GM19438 (cell line): ENCODE measurements around the gene POTEG.
"Not testable (repeated sequence)": the region's sequence is repeated elsewhere in the genome, so short reads cannot be mapped to it uniquely, and the experiment has no call there.

Experiments
- ATAC-seq: cut with Tn5 transposase; IDR thresholded peaks from one replicate; pipeline ENCODE4 v1.9.1; 2021; ENCODE audit warnings: low read depth; ENCODE audit not compliant: unreplicated experiment

The POTEG gene

DNA sequence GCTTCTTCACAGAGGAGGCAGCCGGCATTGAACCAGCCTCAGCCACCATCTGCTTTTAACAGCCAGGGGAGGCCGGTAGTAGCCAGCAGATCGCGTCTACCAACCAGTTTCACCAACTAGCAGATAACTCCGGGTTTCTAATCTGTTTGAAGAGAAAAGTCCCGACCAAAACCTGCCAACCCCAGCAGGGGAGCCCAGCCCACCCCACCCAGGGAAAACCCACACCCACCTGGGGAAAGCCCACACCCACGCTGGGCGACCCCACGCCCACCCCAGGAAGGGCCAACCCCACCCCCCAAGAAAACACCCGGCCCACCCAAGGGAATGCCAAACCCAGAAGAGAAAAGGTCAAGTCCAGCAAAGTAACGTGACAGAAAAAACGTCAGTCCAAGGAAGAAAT is at the start of gene POTEG:
Gene POTEG (minus strand): TSS at position 101 of the 400 bp plus-strand sequence. CDS start 52 bp downstream, at position 49.
- ATAC-seq: not testable (repeated sequence)

- ATAC-seq: not testable (repeated sequence)
Observed at GRCh38 chr14:19482093-19482492, 48.0 kb upstream of the POTEG start.

- not testable (repeated sequence) for ATAC-seq
Observed at GRCh38 chr14:19481421-19481820, 47.3 kb upstream of the POTEG start.

DNA sequence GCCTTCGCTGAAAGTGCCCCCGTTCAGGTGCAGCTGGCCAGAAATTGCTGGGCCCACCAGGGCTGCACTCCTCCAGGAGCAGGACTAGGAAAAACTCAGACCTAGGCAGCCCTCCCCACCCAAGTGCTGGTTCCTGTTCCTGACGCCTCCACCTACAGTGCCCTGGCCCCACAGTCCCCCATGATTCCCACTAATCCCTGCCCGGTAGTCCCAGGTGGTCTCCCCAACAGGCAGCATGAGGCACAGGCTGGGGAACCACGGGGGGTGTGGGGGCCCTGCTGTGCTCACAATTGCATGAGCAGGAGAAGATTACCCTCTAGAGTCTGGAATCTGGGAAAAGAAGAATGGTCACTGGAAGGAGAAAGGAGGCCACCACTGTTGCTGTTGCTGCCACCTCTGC is 46.4 kb upstream of the POTEG start:
- ATAC-seq: not testable (repeated sequence)

GRCh38 chr14:19445761-19446160 is 11.6 kb upstream of the POTEG start:
- not testable (repeated sequence) for ATAC-seq

- not testable (repeated sequence) for ATAC-seq
Observed at GRCh38 chr14:19439826-19440225, 5.7 kb upstream of the POTEG start.

- ATAC-seq: peak; percentile 66
Observed at GRCh38 chr14:19439219-19439618, 5.1 kb upstream of the POTEG start.

DNA sequence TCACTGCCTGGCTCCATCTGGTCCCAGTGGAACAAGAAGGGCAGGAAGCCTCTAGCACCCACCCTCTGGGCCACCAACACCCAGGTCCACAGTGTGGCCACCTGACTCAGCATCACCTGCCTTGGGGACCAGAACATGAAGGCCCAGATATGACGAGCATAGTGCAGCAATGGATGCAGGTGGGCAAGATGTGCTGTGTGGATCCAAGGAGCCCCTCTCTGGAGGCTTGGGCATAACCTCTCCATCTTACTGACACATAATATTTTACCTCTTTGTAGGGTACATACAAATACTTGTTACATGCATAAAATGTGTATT is 2.9 kb upstream of the POTEG start:
- ATAC-seq: not testable (repeated sequence)

- ATAC-seq: not testable (repeated sequence)
Observed at GRCh38 chr14:19436311-19437125, 2.4 kb upstream of the POTEG start.

GRCh38 chr14:19435852-19436251 is 1.7 kb upstream of the POTEG start:
- not testable (repeated sequence) for ATAC-seq

DNA sequence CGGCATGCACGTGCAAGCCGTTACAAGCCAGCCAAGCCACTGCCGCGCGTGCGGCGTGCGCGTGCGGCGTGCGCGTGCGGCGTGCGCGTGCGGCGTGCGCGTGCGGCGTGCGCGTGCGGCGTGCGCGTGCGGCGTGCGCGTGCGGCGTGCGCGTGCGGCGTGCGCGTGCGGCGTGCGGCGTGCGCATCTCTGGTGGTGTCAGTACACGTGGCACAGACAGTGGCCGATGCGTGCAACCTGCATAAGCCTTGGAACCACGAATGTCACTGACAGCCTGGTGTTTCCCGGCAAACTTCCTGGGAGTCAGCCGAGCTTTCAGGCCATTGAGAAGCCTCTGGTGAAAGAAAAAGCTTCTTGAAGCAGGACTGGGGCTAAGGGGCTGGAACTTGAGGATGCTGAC is 750 bp upstream of the POTEG start:
- ATAC-seq: not testable (repeated sequence)

DNA sequence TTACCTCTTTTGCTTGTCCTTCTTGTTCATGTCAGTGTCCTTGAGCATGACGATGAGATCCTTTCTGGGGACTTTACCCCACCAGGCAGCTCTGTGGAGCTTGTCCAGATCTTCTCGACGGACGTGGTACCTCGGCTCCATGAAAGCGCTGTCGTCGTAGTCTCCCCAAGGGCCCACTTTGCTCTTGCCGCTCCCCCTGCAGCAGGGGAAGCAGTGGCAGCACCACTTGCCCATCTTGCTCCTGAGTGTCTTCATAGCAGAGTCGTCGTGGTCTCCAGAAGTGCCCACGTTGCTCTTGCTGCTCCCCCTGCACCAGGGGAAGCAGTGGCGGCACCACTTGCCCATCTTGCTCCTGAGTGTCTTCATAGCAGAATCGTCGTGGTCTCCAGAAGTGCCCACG is 376 bp downstream of the POTEG start:
- ATAC-seq: not testable (repeated sequence)

- ATAC-seq: not testable (repeated sequence)
Observed at GRCh38 chr14:19408519-19408918, 25.6 kb downstream of the POTEG start.

- not testable (repeated sequence) for ATAC-seq
Observed at GRCh38 chr14:19402097-19402496, 32.0 kb downstream of the POTEG start.

- ATAC-seq: not testable (repeated sequence)
Observed at GRCh38 chr14:19394727-19395126, 39.4 kb downstream of the POTEG start.

- not testable (repeated sequence) for ATAC-seq
Observed at GRCh38 chr14:19390230-19390629, 43.9 kb downstream of the POTEG start.

- ATAC-seq: not testable (repeated sequence)
Observed at GRCh38 chr14:19388741-19389140, 45.4 kb downstream of the POTEG start.

- ATAC-seq: not testable (repeated sequence)
Observed at GRCh38 chr14:19386996-19387395, 47.1 kb downstream of the POTEG start.

GRCh38 chr14:19386309-19386708 is 47.8 kb downstream of the POTEG start:
- ATAC-seq: not testable (repeated sequence)

GRCh38 chr14:19384088-19384781 is 49.9 kb downstream of the POTEG start:
- not testable (repeated sequence) for ATAC-seq

GRCh38 chr14:19383008-19383584 is 51.0 kb downstream of the POTEG start:
- ATAC-seq: not testable (repeated sequence)
